Measurements from ENCODE around the gene CKS1B.

The CKS1B gene

GRCh38 chr1:155011004-155011416 lies 36.5 kb downstream of the CKS1B start:
- TF ChIP-seq RARB (CRISPR knock-in tag; IDR thresholded peaks at IDR 0.05), result no peak
- no peak for TF ChIP-seq TCF4 (CRISPR knock-in tag; IDR thresholded peaks at IDR 0.05; ENCODE audit: borderline replicate concordance)
- no peak for TF ChIP-seq PPARA (CRISPR knock-in tag; IDR thresholded peaks at IDR 0.05; ENCODE audit: borderline replicate concordance)
- TF ChIP-seq TOX (CRISPR knock-in tag; IDR thresholded peaks at IDR 0.05; ENCODE audit: borderline replicate concordance), result no peak
- TF ChIP-seq BACH2 (CRISPR knock-in tag; IDR thresholded peaks at IDR 0.05; ENCODE audit: borderline replicate concordance), result no peak
- TF ChIP-seq CSDC2 (CRISPR knock-in tag; IDR thresholded peaks at IDR 0.05), result no peak
- no peak for TF ChIP-seq OSR1 (CRISPR knock-in tag; IDR thresholded peaks at IDR 0.05)
- TF ChIP-seq GLIS3 (CRISPR knock-in tag; IDR thresholded peaks at IDR 0.05), result no peak
- no peak for TF ChIP-seq TSHZ2 (CRISPR knock-in tag; IDR thresholded peaks at IDR 0.05)
- TF ChIP-seq ZNF70 (CRISPR knock-in tag; IDR thresholded peaks at IDR 0.05), result no peak
- TF ChIP-seq ZC3H10 (CRISPR knock-in tag; IDR thresholded peaks at IDR 0.05), result no peak
- no peak for TF ChIP-seq POU6F1 (CRISPR knock-in tag; IDR thresholded peaks at IDR 0.05; ENCODE audit: borderline replicate concordance, low read depth)
- no peak for TF ChIP-seq CREB5 (CRISPR knock-in tag; IDR thresholded peaks at IDR 0.05; ENCODE audit: low read depth)
- no peak for TF ChIP-seq PATZ1 (CRISPR knock-in tag; IDR thresholded peaks at IDR 0.05; ENCODE audit: borderline replicate concordance)
- ATAC-seq, result no peak

- no peak for ATAC-seq
Measured at GRCh38 chr1:155011437-155012025, 37.0 kb downstream of the CKS1B start.

GRCh38 chr1:155012026-155012546 lies 37.6 kb downstream of the CKS1B start:
- ATAC-seq, result no peak; the same call in 2 of the 3 replicates
- TF ChIP-seq RARB (CRISPR knock-in tag; IDR thresholded peaks at IDR 0.05) (no peak), ZC3H10 (CRISPR knock-in tag; IDR thresholded peaks at IDR 0.05) (no peak), ZNF565 (CRISPR knock-in tag; conservative IDR thresholded peaks at IDR 0.05; ENCODE audit: low read depth) (no peak), SNAI2 (CRISPR knock-in tag; IDR thresholded peaks at IDR 0.05) (no peak), POU6F1 (CRISPR knock-in tag; IDR thresholded peaks at IDR 0.05; ENCODE audit: borderline replicate concordance, low read depth) (no peak), CSDC2 (CRISPR knock-in tag; IDR thresholded peaks at IDR 0.05) (no peak), ESRRG (CRISPR knock-in tag; IDR thresholded peaks at IDR 0.05) (no peak), TOX (CRISPR knock-in tag; IDR thresholded peaks at IDR 0.05; ENCODE audit: borderline replicate concordance) (no peak), ZNF70 (CRISPR knock-in tag; IDR thresholded peaks at IDR 0.05) (no peak), GLIS3 (CRISPR knock-in tag; IDR thresholded peaks at IDR 0.05) (no peak), CSRNP3 (CRISPR knock-in tag; IDR thresholded peaks at IDR 0.05) (no peak), CREB5 (CRISPR knock-in tag; IDR thresholded peaks at IDR 0.05; ENCODE audit: low read depth) (no peak)

More at GRCh38 chr1:155011437-155012025, 37.0 kb downstream of the CKS1B start:
- TF ChIP-seq RARB (CRISPR knock-in tag; IDR thresholded peaks at IDR 0.05), result no peak
- no peak for TF ChIP-seq ZFP30 (CRISPR knock-in tag; IDR thresholded peaks at IDR 0.05)
- no peak for TF ChIP-seq ZFP3 (CRISPR knock-in tag; IDR thresholded peaks at IDR 0.05)
- TF ChIP-seq SNAI2 (CRISPR knock-in tag; IDR thresholded peaks at IDR 0.05), result no peak
- TF ChIP-seq ZNF565 (CRISPR knock-in tag; conservative IDR thresholded peaks at IDR 0.05; ENCODE audit: low read depth), result no peak
- TF ChIP-seq BACH2 (CRISPR knock-in tag; IDR thresholded peaks at IDR 0.05; ENCODE audit: borderline replicate concordance), result no peak
- no peak for TF ChIP-seq CSRNP3 (CRISPR knock-in tag; IDR thresholded peaks at IDR 0.05)
- no peak for TF ChIP-seq ZNF70 (CRISPR knock-in tag; IDR thresholded peaks at IDR 0.05)
- TF ChIP-seq CSDC2 (CRISPR knock-in tag; IDR thresholded peaks at IDR 0.05), result no peak
- no peak for TF ChIP-seq ESRRG (CRISPR knock-in tag; IDR thresholded peaks at IDR 0.05)
- no peak for TF ChIP-seq OSR1 (CRISPR knock-in tag; IDR thresholded peaks at IDR 0.05)
